Nephron (organoid): ENCODE results near the gene RHAG.
"Not testable (repeated sequence)": the region's sequence is repeated elsewhere in the genome, so short reads cannot be mapped to it uniquely, and the experiment has no call there.

ENCODE experiments used
- H3K27ac Mint-ChIP-seq, 3 experiments: 2 replicates each; pipeline ENCODE4 v1.8.0; 2020; ENCODE audit warnings: mixed read lengths in 3 of 3, mild to moderate bottlenecking in 2 of 3, moderate library complexity in 1 of 3
- H3K27me3 Mint-ChIP-seq: 2 replicates; pipeline ENCODE4 v1.8.0; 2021; ENCODE audit warnings: low read depth, mild to moderate bottlenecking, moderate library complexity, mixed read lengths
- H3K36me3 Mint-ChIP-seq: 2 replicates; pipeline ENCODE4 v1.8.0; 2020; ENCODE audit warnings: low read depth, mixed read lengths
- H3K4me1 Mint-ChIP-seq: 2 replicates; pipeline ENCODE4 v1.8.0; 2020; ENCODE audit warnings: mixed read lengths
- H3K4me3 Mint-ChIP-seq, 3 experiments: 2 replicates each; pipeline ENCODE4 v1.8.0; 2020; ENCODE audit warnings: mild to moderate bottlenecking in 3 of 3, mixed read lengths in 3 of 3, moderate library complexity in 2 of 3
- H3K9me3 Mint-ChIP-seq: 2 replicates; pipeline ENCODE4 v1.8.0; 2020; ENCODE audit warnings: mixed read lengths
- TF ChIP-seq, protein P1 (sequence below), 3 experiments: fragments of 200-600 bp; sonication (generic); IDR thresholded peaks; one replicate each; pipeline ENCODE4 v1.5.0; 2021; ENCODE audit warnings: antibody characterized with exemption in 3 of 3; ENCODE audit not compliant: unreplicated experiment in 3 of 3

Gene RHAG

GRCh38 chr6:49666480-49666879 is 29.8 kb upstream of the RHAG start:
- H3K4me1 Mint-ChIP-seq, result no peaks in the 10 kb centered on the region
- H3K27me3 Mint-ChIP-seq, result no peaks in the 10 kb centered on the region
- no peak overlapping the region for H3K27ac Mint-ChIP-seq
- TF ChIP-seq, protein P1, sequence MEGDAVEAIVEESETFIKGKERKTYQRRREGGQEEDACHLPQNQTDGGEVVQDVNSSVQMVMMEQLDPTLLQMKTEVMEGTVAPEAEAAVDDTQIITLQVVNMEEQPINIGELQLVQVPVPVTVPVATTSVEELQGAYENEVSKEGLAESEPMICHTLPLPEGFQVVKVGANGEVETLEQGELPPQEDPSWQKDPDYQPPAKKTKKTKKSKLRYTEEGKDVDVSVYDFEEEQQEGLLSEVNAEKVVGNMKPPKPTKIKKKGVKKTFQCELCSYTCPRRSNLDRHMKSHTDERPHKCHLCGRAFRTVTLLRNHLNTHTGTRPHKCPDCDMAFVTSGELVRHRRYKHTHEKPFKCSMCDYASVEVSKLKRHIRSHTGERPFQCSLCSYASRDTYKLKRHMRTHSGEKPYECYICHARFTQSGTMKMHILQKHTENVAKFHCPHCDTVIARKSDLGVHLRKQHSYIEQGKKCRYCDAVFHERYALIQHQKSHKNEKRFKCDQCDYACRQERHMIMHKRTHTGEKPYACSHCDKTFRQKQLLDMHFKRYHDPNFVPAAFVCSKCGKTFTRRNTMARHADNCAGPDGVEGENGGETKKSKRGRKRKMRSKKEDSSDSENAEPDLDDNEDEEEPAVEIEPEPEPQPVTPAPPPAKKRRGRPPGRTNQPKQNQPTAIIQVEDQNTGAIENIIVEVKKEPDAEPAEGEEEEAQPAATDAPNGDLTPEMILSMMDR (IDR thresholded peaks at IDR 0.05; ENCODE audit: unreplicated experiment in 3 of 3), result no peak
- H3K4me3 Mint-ChIP-seq, result no peak overlapping the region
- peaks cover 3% of the 10 kb centered on the region for H3K9me3 Mint-ChIP-seq
- no peaks in the 10 kb centered on the region for H3K36me3 Mint-ChIP-seq

DNA sequence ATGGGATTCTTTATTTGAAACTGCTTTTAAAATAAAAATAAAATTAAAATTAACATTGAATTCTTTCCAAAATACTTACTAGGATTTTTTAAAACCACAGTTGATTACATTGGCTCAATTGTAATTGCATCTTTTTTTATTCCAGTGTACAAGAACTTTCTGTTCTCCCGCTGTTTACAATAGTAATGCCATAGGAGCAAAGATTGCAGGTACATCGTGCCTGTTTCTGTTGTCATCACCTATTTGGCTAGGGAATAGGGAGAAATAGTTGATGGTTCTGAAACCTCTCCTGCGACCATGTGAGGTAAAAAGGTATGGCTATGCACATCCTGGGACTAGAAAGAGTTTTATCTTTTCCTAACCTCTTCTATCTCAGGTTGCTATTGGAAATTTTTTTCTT is 28.2 kb upstream of the RHAG start:
- H3K27me3 Mint-ChIP-seq, result no peaks in the 10 kb centered on the region
- TF ChIP-seq, protein P1 (IDR thresholded peaks at IDR 0.05; ENCODE audit: unreplicated experiment in 3 of 3), result no peak
- no peak overlapping the region for H3K4me3 Mint-ChIP-seq
- no peaks in the 10 kb centered on the region for H3K36me3 Mint-ChIP-seq
- no peak overlapping the region for H3K27ac Mint-ChIP-seq
- H3K4me1 Mint-ChIP-seq, result no peaks in the 10 kb centered on the region
- H3K9me3 Mint-ChIP-seq, result no peaks in the 10 kb centered on the region

- H3K4me3 Mint-ChIP-seq, H3K27me3 Mint-ChIP-seq, H3K27ac Mint-ChIP-seq, H3K36me3 Mint-ChIP-seq, H3K4me1 Mint-ChIP-seq, H3K9me3 Mint-ChIP-seq: not testable (repeated sequence)
These were observed 27.4 kb upstream of the RHAG start for GRCh38 chr6:49664054-49664453.

- H3K27me3 Mint-ChIP-seq, result no peaks in the 10 kb centered on the region
- H3K9me3 Mint-ChIP-seq, result no peaks in the 10 kb centered on the region
- H3K4me1 Mint-ChIP-seq, result no peaks in the 10 kb centered on the region
- H3K36me3 Mint-ChIP-seq, result no peaks in the 10 kb centered on the region
- H3K4me3 Mint-ChIP-seq, result no peak overlapping the region
- TF ChIP-seq, protein P1 (IDR thresholded peaks at IDR 0.05; ENCODE audit: unreplicated experiment in 3 of 3), result no peak
- H3K27ac Mint-ChIP-seq, result no peak overlapping the region
These were observed 26.2 kb upstream of the RHAG start for GRCh38 chr6:49662892-49663261.

- Mint-ChIP-seq H3K9me3 (no peaks in the 10 kb centered on the region), H3K4me1 (no peaks in the 10 kb centered on the region), H3K27ac (no peak overlapping the region), H3K4me3 (no peak overlapping the region), H3K36me3 (no peaks in the 10 kb centered on the region), H3K27me3 (no peaks in the 10 kb centered on the region)
- TF ChIP-seq, protein P1 (IDR thresholded peaks at IDR 0.05; ENCODE audit: unreplicated experiment in 3 of 3), result no peak
These were observed 25.7 kb upstream of the RHAG start for GRCh38 chr6:49662231-49662891.

- TF ChIP-seq, protein P1 (IDR thresholded peaks at IDR 0.05; ENCODE audit: unreplicated experiment in 3 of 3), result no peak
- Mint-ChIP-seq H3K27ac (no peak overlapping the region), H3K9me3 (no peaks in the 10 kb centered on the region), H3K4me3 (no peak overlapping the region), H3K36me3 (no peaks in the 10 kb centered on the region), H3K4me1 (no peaks in the 10 kb centered on the region), H3K27me3 (no peaks in the 10 kb centered on the region)
These were observed 17.3 kb upstream of the RHAG start for GRCh38 chr6:49653942-49654341.
